GM11168 (cell line): ENCODE results near the gene ROR1.

ENCODE experiments used
- in situ Hi-C: fragments of 300-500 bp; cut with MboI; formaldehyde crosslinking; loops from one replicate; pipeline ENCODE4 v1.12.0; 2022; ENCODE audit warnings: low sequenced_read_pairs; ENCODE audit not compliant: unreplicated experiment

Gene ROR1

GRCh38 chr1:64172458-64172983, 398.7 kb downstream of the ROR1 start:
- in situ Hi-C loops, result no loop called here

- in situ Hi-C loops, result no loop called here
These were observed 399.6 kb downstream of the ROR1 start for GRCh38 chr1:64173336-64173940.

- in situ Hi-C loops, result no loop called here
These were observed 401.8 kb downstream of the ROR1 start for GRCh38 chr1:64175639-64176038.

- in situ Hi-C loops, result no loop called here
These were observed 402.8 kb downstream of the ROR1 start for GRCh38 chr1:64176659-64177058.

GRCh38 chr1:64179588-64179987, 405.8 kb downstream of the ROR1 start:
- in situ Hi-C loops, result no loop called here

- in situ Hi-C loops, result no loop called here
These were observed 408.4 kb downstream of the ROR1 start for GRCh38 chr1:64182207-64182606.

- in situ Hi-C loops, result no loop called here
These were observed 409.7 kb downstream of the ROR1 start for GRCh38 chr1:64183395-64184002.

- in situ Hi-C loops, result no loop called here
These were observed 410.2 kb downstream of the ROR1 start for GRCh38 chr1:64184003-64184440.

- in situ Hi-C loops, result no loop called here
These were observed 412.5 kb downstream of the ROR1 start for GRCh38 chr1:64186138-64186897.

- in situ Hi-C loops, result no loop called here
These were observed 413.1 kb downstream of the ROR1 start for GRCh38 chr1:64186898-64187280.

GRCh38 chr1:64187646-64188045, 413.8 kb downstream of the ROR1 start:
- in situ Hi-C loops, result no loop called here

- in situ Hi-C loops, result no loop called here
These were observed 418.5 kb downstream of the ROR1 start for GRCh38 chr1:64192290-64192689.

- in situ Hi-C loops, result no loop called here
These were observed 420.6 kb downstream of the ROR1 start for GRCh38 chr1:64194168-64195080.

- in situ Hi-C loops, result no loop called here
These were observed 421.2 kb downstream of the ROR1 start for GRCh38 chr1:64195081-64195395.

- in situ Hi-C loops, result no loop called here
These were observed 422.5 kb downstream of the ROR1 start for GRCh38 chr1:64196074-64196870.

GRCh38 chr1:64197076-64197475, 423.3 kb downstream of the ROR1 start:
- in situ Hi-C loops, result no loop called here

- in situ Hi-C loops, result no loop called here
These were observed 425.3 kb downstream of the ROR1 start for GRCh38 chr1:64199154-64199553.

- in situ Hi-C loops, result no loop called here
These were observed 426.2 kb downstream of the ROR1 start for GRCh38 chr1:64200064-64200463.

GRCh38 chr1:64203420-64203819, 429.6 kb downstream of the ROR1 start, which contains the start of gene UBE2U:
TSS of gene UBE2U (plus strand) at chr1:64203623. CDS start at chr1:64204051, 428 bp downstream.
- in situ Hi-C loops, result no loop called here

- in situ Hi-C loops, result no loop called here
These were observed 435.4 kb downstream of the ROR1 start for GRCh38 chr1:64209221-64209620.
